Heart left ventricle (tissue), 16 donors: ENCODE data around the gene INPP4B. TPM values are rescaled to one million over a fixed set of nuclear protein-coding genes. Genes with fewer than 3 reads are reported as not detected.

Source experiments
- ATAC-seq, 4 donors: fragments of 200-7000 bp; cut with Tn5 transposase; one replicate each; pipeline ENCODE4 v1.9.1; 2020 to 2022; ENCODE audit warnings: moderate library complexity in 4 of 4, mild to moderate bottlenecking in 3 of 4, moderate number of reproducible peaks in 1 of 4
- DNase-seq, 5 donors: peaks; one replicate each; pipeline ENCODE4 v3.0.0-alpha.2; 2020
- H3K27ac ChIP-seq, 12 donors: fragments of 200-600 bp; sonication (generic) in 4 of 12; one replicate each; pipeline versions ENCODE4 v1.5.0 to v1.8.0; 2016 to 2022; ENCODE audit warnings: mild to moderate bottlenecking in 2 of 12
- H3K27me3 ChIP-seq, 9 donors: fragments of 200-600 bp; sonication (generic) in 2 of 9; one replicate each; pipeline versions ENCODE4 v1.5.1 to v1.8.0; 2016 to 2022; ENCODE audit warnings: mild to moderate bottlenecking in 3 of 9
- H3K36me3 ChIP-seq, 9 donors: fragments of 200-600 bp; sonication (generic) in 2 of 9; one replicate each; pipeline versions ENCODE4 v1.5.0 to v1.8.0; 2018 to 2022; ENCODE audit warnings: mild to moderate bottlenecking in 2 of 9
- H3K4me1 ChIP-seq, 12 donors: fragments of 200-600 bp; sonication (generic) in 4 of 12; one replicate each; pipeline versions ENCODE4 v1.5.0 to v1.8.0; 2016 to 2022; ENCODE audit warnings: mild to moderate bottlenecking in 3 of 12
- H3K4me3 ChIP-seq, 12 donors: fragments of 200-600 bp; sonication (generic) in 4 of 12; one replicate each; pipeline versions ENCODE4 v1.5.0 to v1.8.0; 2017 to 2022; ENCODE audit warnings: mild to moderate bottlenecking in 9 of 12, moderate library complexity in 4 of 12
- H3K9me3 ChIP-seq, 12 donors: fragments of 200-600 bp; sonication (generic) in 4 of 12; one replicate each; pipeline versions ENCODE4 v1.5.0 to v1.8.0; 2016 to 2022; ENCODE audit warnings: mild to moderate bottlenecking in 1 of 12
- POLR2A ChIP-seq, 2 donors: fragments of 450-650 bp; IDR thresholded peaks; one replicate each; pipeline ENCODE4 v1.6.1; 2017; ENCODE audit warnings: antibody characterized with exemption in 2 of 2, mild to moderate bottlenecking in 2 of 2, moderate library complexity in 2 of 2
- WGBS, 4 donors: extraction: QIAGEN DNeasy Blood & Tissue Kit in 2 of 4; methylation state at CpG; one replicate each; pipeline versions ENCODE4 v1.1.5 to v1.1.7; 2013 to 2018; 5-methylcytosine and 5-hydroxymethylcytosine counted together
- intact Hi-C, 10 donors: fragments of 100-400 bp; cut with DNase I; formaldehyde crosslinking; loops; one replicate each; pipeline versions ENCODE4 v1.11.1 to v1.14.2; 2022
- polyA plus RNA-seq, 2 donors: library from polyadenylated mRNA; stranded (reverse); fragments of 200-250 nt; gene quantifications; one replicate each; pipeline ENCODE4 v1.2.3, GENCODE V29; 2013
- total RNA-seq, 9 donors: library from RNA; depleted of rRNA in 2 of 9; stranded (reverse); fragments of >200 nt in 2 of 9; fragmentation: NEBNext Ultra II Directional in 3 of 9; extraction: Animal tissue kit (Norgen Biotek cat#: 25700) in 3 of 9; gene quantifications; one replicate each; pipeline versions ENCODE4 v1.1.0 to v1.2.4, GENCODE V29; 2016 to 2023
- TF ChIP-seq, protein P1 (sequence below), 12 donors: fragments of 200-600 bp; sonication (generic) in 4 of 12; IDR thresholded peaks; one replicate each; pipeline versions ENCODE4 v1.5.0 to v1.8.0; 2018 to 2022; ENCODE audit warnings: antibody characterized with exemption in 12 of 12, mild to moderate bottlenecking in 5 of 12
- donor health status: ischemic (EF 13 %, LVEDD 7.1; RV severe dilation, severe dysfunction).
- donor health status: healthy with polysubstance abuse.
- donor health status: DM: no; HTN: yes; CAD: no.
- donor health status: DM: no; HTN: no; CAD: no.
- donor health status: ischemic (EF 25% LVEDD 6.9; RV normal size, moderate dysfunction).
- donor health status: ischemic (EF 25% LVEDD 5.7; RV mildly dilated, moderate dysfunction).
- donor health status: healthy.
- donor health status: DM: yes; HTN: yes; CAD: no.
- donor health status: ischemic (EF 35%, LVEDD 5.7; RV mildly dilated, moderate dysfunction).
- donor health status: nonischemic (EF 11% LVEDD 7.7; RV severe dilation, severe dysfunction).
- donor health status: DM: yes; HTN: yes; CAD: no.
- donor health status: PGD.
- donor health status: ischemic (EF 29% LVEDD 5.4; RV normal size, mild dysfunction).
- donor health status: nonischemic (EF 23%, LVEDD 6.1; RV moderate dilation, normal function).

The INPP4B gene
- total and polyA plus RNA-seq, 11 donors: 5.5 to 128 (median 39.1) TPM

DNA sequence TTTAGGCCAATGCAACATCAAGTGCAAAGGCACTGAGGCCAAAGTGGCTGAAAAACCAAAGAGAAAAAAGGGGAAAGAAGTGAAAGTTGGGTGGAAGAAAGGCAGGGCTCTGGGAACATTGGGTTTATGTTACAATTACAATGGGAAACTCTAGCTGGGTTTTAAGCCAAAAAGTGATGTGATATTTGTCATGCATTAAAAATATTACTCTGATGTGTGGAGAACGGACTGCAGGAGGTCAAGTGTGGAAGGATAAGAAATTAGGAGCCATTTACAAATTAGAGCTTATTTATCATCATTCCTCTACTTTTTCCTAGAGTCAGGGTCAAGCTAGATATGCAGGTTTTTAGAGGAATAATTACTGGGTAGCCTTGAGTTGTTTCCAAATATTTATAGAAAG lies 516.8 kb downstream of the INPP4B start:
- intact Hi-C loops: no loop called here
- peak overlapping the region in 4 of 12 donors; percentile 10 to 68 (median 38) for H3K27ac ChIP-seq
- TF ChIP-seq, protein P1, sequence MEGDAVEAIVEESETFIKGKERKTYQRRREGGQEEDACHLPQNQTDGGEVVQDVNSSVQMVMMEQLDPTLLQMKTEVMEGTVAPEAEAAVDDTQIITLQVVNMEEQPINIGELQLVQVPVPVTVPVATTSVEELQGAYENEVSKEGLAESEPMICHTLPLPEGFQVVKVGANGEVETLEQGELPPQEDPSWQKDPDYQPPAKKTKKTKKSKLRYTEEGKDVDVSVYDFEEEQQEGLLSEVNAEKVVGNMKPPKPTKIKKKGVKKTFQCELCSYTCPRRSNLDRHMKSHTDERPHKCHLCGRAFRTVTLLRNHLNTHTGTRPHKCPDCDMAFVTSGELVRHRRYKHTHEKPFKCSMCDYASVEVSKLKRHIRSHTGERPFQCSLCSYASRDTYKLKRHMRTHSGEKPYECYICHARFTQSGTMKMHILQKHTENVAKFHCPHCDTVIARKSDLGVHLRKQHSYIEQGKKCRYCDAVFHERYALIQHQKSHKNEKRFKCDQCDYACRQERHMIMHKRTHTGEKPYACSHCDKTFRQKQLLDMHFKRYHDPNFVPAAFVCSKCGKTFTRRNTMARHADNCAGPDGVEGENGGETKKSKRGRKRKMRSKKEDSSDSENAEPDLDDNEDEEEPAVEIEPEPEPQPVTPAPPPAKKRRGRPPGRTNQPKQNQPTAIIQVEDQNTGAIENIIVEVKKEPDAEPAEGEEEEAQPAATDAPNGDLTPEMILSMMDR (IDR thresholded peaks at IDR 0.05): no peak
- no peak for TF ChIP-seq POLR2A (IDR thresholded peaks at IDR 0.05)
- H3K9me3 ChIP-seq: no peaks in the 10 kb centered on the region
- 72 to 80% (median 73%) methylated on average over 1 of the region's 1 CpG for WGBS, 4 donors
- peaks cover 0 to 42% (median 18%) of the 10 kb centered on the region in 12 donors for H3K4me1 ChIP-seq
- no peaks in the 10 kb centered on the region for H3K27me3 ChIP-seq
- no peak for DNase-seq
- H3K36me3 ChIP-seq: no peaks in the 10 kb centered on the region
- ATAC-seq: no peak
- H3K4me3 ChIP-seq: no peak overlapping the region

DNA sequence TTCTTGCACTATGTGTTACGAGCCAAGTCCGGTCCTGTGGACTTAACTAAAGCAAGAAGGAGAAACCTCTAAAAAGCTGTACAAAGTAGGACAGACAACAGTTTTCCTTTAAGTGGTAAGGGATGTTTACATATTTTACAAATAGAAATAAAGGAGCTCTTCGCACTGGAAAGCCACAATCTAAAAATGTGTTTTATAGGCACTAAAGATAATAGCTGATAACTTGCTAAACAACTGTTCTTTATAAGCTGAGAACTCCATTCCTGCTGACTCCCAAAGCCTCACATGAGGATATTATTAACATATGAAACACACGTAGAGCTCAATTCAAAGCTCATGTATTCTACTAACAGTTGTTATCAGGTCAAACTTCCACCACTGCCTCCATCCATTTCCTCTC lies 519.9 kb downstream of the INPP4B start:
- no peaks in the 10 kb centered on the region for H3K27me3 ChIP-seq
- no peaks in the 10 kb centered on the region for H3K36me3 ChIP-seq
- no peak for DNase-seq
- intact Hi-C loops: no loop called here
- no peak for ATAC-seq
- no peak overlapping the region for H3K4me3 ChIP-seq
- peak overlapping the region in 1 of 12 donors; percentile 13 for H3K27ac ChIP-seq
- H3K9me3 ChIP-seq: peaks cover 0 to 8% (median 0%) of the 10 kb centered on the region in 12 donors
- TF ChIP-seq POLR2A (IDR thresholded peaks at IDR 0.05): no peak
- TF ChIP-seq, protein P1 (IDR thresholded peaks at IDR 0.05): no peak
- WGBS, 4 donors: 81 to 89% (median 84%) methylated on average over 4 of the region's 4 CpGs
- H3K4me1 ChIP-seq: peaks cover 0 to 25% (median 13%) of the 10 kb centered on the region in 12 donors

DNA sequence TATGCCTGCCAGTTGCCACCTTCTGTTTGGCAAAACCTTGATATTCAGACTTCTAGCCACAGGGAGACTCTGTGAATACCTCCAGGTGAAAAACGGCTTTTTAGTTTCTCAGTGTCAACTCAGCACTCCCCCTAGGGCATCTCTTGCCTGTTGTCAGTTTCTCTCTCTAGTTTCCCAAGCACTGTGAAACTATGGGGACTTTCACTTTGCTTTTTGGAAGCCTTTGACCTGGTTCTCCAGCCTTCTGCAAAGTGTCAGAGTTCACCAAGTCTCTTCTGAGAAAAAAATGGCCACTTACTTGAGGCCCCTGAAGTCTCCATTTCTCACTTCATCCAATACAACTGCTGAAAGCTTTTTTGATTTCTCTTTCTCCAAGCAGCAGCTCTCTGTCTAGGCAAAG lies 521.5 kb downstream of the INPP4B start:
- Histone ChIP-seq H3K4me3 (no peak overlapping the region), H3K36me3 (no peaks in the 10 kb centered on the region), H3K4me1 (peaks cover 0 to 13% (median 1%) of the 10 kb centered on the region in 12 donors), H3K27me3 (no peaks in the 10 kb centered on the region), H3K27ac (no peak overlapping the region), H3K9me3 (peaks cover 0 to 14% (median 0%) of the 10 kb centered on the region in 12 donors)
- ATAC-seq (no peak), DNase-seq (no peak)
- TF ChIP-seq, protein P1 (IDR thresholded peaks at IDR 0.05): no peak
- no peak for TF ChIP-seq POLR2A (IDR thresholded peaks at IDR 0.05)
- 53 to 76% (median 71%) methylated on average over 1 of the region's 1 CpG for WGBS, 4 donors
- intact Hi-C loops: no loop called here

DNA sequence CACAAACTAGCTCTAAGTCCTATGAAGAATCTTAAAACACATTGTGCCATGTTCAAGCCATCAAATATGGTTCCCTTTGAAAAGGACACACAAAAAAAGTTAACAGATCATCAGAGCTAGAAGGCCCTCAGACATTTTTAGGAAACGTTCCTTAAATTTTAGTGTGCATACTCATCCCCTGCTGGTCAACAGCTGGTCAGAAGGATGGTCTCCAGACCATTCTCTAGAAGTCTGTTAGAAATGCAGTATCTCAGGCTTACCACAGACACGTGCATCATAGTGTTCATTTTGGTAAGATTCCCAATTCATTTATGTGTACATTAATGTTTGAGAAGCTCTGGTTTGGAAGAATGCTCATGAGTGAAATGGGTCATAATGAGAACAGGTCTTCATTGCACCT lies 523.1 kb downstream of the INPP4B start:
- no peak for TF ChIP-seq POLR2A (IDR thresholded peaks at IDR 0.05)
- TF ChIP-seq, protein P1 (IDR thresholded peaks at IDR 0.05): no peak
- no peak overlapping the region for H3K4me3 ChIP-seq
- peaks cover 0 to 5% (median 0%) of the 10 kb centered on the region in 12 donors for H3K4me1 ChIP-seq
- H3K27me3 ChIP-seq: no peaks in the 10 kb centered on the region
- intact Hi-C loops: no loop called here
- H3K27ac ChIP-seq: no peak overlapping the region
- ATAC-seq (no peak), DNase-seq (no peak)
- H3K9me3 ChIP-seq: peaks cover 0 to 14% (median 0%) of the 10 kb centered on the region in 12 donors
- H3K36me3 ChIP-seq: no peaks in the 10 kb centered on the region
- WGBS, 4 donors: 85 to 91% (median 87%) methylated on average over 2 of the region's 2 CpGs
